ENCODE measurements around the gene PRKCE. TPM values are rescaled to one million over a fixed set of nuclear protein-coding genes. Genes with fewer than 3 reads are reported as not detected.

The PRKCE gene
- total RNA-seq, 1 donor from 2014 or later = 85.0 TPM

DNA sequence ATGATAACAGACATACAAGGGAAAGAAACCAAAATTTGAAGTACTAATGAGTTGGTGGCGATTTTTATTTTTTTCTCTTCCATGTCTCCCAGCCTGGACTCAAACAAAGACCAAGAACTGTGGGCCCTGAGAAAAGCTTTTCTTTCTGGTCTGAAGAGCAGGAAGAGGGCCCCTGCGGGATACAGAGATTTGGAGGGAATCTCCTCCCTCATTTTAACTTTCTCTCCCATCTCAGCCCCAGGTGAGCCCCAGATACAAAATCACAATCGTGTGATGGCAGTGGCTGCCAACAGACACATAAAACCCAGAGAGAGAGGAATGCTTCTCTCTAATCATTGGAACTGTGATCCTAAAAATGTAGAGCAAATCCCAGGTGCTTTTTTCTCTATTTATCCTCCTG is 19.5 kb upstream of the PRKCE start:
- Histone ChIP-seq H3K36me3 (no peaks in the 10 kb centered on the region), H3K9me3 (no peaks in the 10 kb centered on the region), H3K4me3 (no peak overlapping the region), H3K27me3 (ENCODE audit: low read depth) (no peaks in the 10 kb centered on the region), H3K27ac (no peak overlapping the region), H3K4me1 (no peaks in the 10 kb centered on the region)
- TF ChIP-seq, protein P1, sequence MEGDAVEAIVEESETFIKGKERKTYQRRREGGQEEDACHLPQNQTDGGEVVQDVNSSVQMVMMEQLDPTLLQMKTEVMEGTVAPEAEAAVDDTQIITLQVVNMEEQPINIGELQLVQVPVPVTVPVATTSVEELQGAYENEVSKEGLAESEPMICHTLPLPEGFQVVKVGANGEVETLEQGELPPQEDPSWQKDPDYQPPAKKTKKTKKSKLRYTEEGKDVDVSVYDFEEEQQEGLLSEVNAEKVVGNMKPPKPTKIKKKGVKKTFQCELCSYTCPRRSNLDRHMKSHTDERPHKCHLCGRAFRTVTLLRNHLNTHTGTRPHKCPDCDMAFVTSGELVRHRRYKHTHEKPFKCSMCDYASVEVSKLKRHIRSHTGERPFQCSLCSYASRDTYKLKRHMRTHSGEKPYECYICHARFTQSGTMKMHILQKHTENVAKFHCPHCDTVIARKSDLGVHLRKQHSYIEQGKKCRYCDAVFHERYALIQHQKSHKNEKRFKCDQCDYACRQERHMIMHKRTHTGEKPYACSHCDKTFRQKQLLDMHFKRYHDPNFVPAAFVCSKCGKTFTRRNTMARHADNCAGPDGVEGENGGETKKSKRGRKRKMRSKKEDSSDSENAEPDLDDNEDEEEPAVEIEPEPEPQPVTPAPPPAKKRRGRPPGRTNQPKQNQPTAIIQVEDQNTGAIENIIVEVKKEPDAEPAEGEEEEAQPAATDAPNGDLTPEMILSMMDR (IDR thresholded peaks at IDR 0.05) = no peak
- ATAC-seq (no peak), DNase-seq (no peak)
- intact Hi-C loops (cut with DNase I) = no loop called here

DNA sequence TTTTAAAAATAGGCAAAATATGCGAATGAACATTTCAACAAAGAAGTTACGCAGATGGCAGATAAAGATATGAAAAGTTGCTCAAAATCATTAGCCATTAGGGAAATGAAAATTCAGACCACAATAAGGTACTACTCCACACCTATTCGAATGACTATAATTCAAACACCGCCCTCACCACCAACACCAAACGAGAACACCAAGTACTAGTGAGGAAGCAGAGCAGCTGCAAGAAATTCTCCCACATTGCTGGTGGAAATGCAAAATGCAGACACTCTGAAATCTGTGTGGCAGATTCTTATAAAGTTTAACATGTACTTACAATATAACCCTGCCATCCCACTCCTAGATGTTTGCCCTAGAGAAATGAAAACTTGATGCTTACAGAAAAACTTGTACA is 17.3 kb upstream of the PRKCE start:
- H3K27me3 ChIP-seq (ENCODE audit: low read depth) = no peaks in the 10 kb centered on the region
- DNase-seq (no peak), ATAC-seq (no peak)
- no peak overlapping the region for H3K27ac ChIP-seq
- H3K4me3 ChIP-seq = no peak overlapping the region
- H3K4me1 ChIP-seq = no peaks in the 10 kb centered on the region
- intact Hi-C loops (cut with DNase I) = no loop called here
- TF ChIP-seq, protein P1 (IDR thresholded peaks at IDR 0.05) = no peak
- H3K9me3 ChIP-seq = no peaks in the 10 kb centered on the region
- H3K36me3 ChIP-seq = no peaks in the 10 kb centered on the region

DNA sequence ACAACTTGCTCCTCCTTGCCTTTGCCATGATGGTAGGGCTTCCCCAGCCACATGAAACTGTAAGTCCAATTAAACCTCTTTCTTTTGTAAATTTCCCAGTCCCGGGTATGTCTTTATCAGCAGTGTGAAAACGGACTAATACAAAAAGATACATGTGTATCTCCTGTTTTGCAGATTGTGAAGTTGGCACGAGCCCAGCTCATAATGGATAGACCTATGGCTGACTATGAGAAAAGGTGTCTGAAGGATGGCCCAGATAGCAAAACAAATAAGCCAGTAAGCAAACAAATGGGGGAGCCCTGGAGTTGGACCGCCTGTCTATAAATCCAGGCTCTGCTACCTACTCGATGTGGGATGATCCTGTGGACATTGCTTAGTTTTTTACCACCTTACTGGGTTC is 15.5 kb upstream of the PRKCE start:
- DNase-seq (no peak), ATAC-seq (no peak)
- intact Hi-C loops (cut with DNase I) = no loop called here
- no peaks in the 10 kb centered on the region for H3K9me3 ChIP-seq
- H3K36me3 ChIP-seq = no peaks in the 10 kb centered on the region
- no peaks in the 10 kb centered on the region for H3K27me3 ChIP-seq (ENCODE audit: low read depth)
- no peak overlapping the region for H3K27ac ChIP-seq
- TF ChIP-seq, protein P1 (IDR thresholded peaks at IDR 0.05) = no peak
- no peaks in the 10 kb centered on the region for H3K4me1 ChIP-seq
- H3K4me3 ChIP-seq = no peak overlapping the region

DNA sequence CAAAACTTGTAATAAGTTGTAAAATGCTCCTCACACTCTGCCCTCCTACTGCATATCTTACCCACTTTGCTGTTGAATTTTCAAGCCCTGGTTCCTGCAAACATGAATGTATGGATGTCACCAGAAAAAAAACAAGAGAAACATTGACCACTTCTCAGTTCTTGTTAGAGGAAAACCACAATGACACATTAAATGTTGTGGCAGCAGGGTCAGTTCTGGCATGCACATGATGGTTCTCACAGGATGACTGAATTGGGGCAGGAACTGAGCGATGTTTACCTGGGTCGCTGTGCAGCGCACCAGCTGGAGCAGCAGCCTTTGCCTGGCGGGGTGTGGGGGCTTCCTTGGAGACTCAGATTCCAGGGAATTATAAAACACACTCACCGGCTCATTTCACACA is 14.0 kb upstream of the PRKCE start:
- Histone ChIP-seq H3K36me3 (no peaks in the 10 kb centered on the region), H3K27ac (no peak overlapping the region), H3K27me3 (ENCODE audit: low read depth) (peaks cover 2% of the 10 kb centered on the region), H3K4me1 (no peaks in the 10 kb centered on the region), H3K4me3 (no peak overlapping the region), H3K9me3 (no peaks in the 10 kb centered on the region)
- TF ChIP-seq, protein P1 (IDR thresholded peaks at IDR 0.05) = no peak
- intact Hi-C loops (cut with DNase I) = no loop called here
- ATAC-seq = peak; percentile 40 to 52
- DNase-seq = no peak

DNA sequence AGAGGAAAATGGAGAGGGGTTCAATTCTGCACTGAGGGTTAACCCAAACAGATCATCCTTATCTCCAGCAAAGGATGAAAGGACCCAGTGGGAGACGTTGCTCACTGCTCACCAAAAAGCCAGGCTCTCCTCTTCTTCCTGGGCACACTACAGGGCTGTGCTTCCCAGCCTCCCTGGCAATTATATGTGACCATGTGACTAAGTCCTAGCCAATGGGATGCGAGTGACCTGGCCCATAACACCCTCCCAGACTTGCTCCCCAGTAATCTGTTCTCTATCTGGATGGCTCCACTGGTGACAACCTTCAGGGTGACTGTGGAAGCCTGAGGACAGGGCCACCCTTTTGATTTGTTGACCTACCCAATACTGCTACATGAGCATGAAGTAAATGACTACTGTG is 10.9 kb upstream of the PRKCE start:
- DNase-seq (no peak), ATAC-seq (no peak)
- Histone ChIP-seq H3K27me3 (ENCODE audit: low read depth) (peaks cover 7% of the 10 kb centered on the region), H3K9me3 (no peaks in the 10 kb centered on the region), H3K27ac (no peak overlapping the region), H3K4me1 (peaks cover 13% of the 10 kb centered on the region), H3K36me3 (no peaks in the 10 kb centered on the region), H3K4me3 (no peak overlapping the region)
- intact Hi-C loops (cut with DNase I) = loop anchor here (10.0 kb wide), 1 partner anchor 134 kb away; no protein-coding TSS in a partner anchor
- TF ChIP-seq, protein P1 (IDR thresholded peaks at IDR 0.05) = no peak

DNA sequence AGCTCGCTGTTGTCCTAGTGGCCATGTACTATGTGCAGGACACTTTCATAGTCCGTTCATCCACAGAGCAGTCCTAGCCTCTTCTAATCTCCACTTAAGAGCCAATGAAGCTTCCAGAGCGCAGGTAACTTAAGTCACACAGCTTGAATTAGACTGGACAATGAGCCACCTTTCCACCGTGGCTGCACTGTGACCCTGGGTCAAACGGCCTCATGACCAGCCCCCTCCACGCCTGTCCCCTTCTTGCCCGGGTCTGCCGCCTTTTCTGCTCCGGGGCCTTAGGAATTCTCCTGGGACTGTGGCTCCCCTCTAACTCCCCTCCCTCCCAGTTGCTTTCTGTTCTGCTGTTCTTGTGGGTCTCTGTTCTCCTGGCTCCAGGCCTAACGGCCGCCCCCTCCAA is 8.4 kb upstream of the PRKCE start:
- TF ChIP-seq, protein P1 (IDR thresholded peaks at IDR 0.05) = no peak
- H3K27ac ChIP-seq = peak overlapping the region; percentile 47
- H3K9me3 ChIP-seq = no peaks in the 10 kb centered on the region
- no peak for DNase-seq
- peaks cover 18% of the 10 kb centered on the region for H3K4me1 ChIP-seq
- ATAC-seq = peak; percentile 25 to 40
- peaks cover 7% of the 10 kb centered on the region for H3K27me3 ChIP-seq (ENCODE audit: low read depth)
- intact Hi-C loops (cut with DNase I) = loop anchor here (10.0 kb wide), 1 partner anchor 132 kb away; no protein-coding TSS in a partner anchor
- peak overlapping the region; percentile 63 for H3K4me3 ChIP-seq
- H3K36me3 ChIP-seq = no peaks in the 10 kb centered on the region
